NCI-H146 (cell line): ENCODE data around the gene CHN2.

Experiments
- DNase-seq: peaks from one replicate; lab custom pipeline; 2025; lab: John Stamatoyannopoulos, UW

The CHN2 gene

DNA sequence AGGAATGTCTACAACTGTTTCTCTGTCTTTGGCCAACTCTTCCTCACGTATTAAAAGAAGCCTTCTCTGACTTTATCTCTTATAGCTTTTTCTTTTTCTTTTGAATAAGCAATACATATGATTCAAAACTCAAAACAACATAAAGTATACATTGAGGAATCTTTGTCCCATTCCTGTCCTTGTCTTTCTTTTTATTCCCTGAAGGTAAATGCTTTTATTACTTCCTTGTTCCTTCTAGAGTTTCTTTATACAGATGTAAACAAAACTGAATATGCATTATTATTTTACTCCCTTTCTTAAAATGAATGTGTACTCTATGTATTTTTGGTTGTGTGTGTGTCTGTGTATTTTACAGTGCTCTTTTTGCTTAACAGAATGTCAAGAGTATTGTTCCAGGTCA lies 170.1 kb downstream of the CHN2 start:
- no peak for DNase-seq

DNA sequence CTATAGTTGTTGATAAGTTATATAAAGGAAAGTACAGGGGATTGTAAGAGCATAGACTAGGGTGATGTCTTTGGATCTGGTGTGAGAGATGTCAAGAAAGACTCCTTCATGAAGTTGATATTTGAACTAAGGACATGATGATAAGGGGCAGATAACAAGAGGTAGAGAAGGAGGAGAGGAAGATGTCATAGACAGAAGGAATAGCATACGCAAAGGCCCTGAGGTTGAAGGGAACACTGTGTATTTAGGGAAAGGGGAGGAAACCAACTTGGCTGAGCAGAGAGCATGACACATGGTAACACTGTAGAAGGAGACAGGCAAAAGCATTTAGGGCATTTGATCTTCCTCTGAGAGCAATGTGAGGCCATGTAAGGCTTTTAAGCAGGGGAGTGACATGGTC lies 170.8 kb downstream of the CHN2 start:
- DNase-seq = no peak

DNA sequence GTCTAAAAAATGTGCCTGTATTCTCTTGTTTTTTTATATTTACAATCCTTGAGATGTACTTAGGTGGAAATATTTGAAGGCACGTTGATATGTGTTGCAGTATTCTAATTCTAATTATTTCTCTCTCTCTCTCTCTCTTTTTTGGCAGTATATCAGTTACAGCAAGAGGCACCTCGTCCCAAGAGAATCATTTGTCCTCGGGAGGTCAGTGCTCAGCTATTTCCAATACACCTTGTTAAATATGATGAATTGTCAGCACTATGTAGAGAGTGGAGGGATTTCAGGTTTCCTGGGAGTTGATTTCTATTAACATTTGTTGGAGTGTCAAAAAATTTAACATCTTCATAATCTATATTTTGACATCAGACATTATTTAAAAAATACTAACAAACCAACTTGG lies 173.2 kb downstream of the CHN2 start:
- no peak for DNase-seq

DNA sequence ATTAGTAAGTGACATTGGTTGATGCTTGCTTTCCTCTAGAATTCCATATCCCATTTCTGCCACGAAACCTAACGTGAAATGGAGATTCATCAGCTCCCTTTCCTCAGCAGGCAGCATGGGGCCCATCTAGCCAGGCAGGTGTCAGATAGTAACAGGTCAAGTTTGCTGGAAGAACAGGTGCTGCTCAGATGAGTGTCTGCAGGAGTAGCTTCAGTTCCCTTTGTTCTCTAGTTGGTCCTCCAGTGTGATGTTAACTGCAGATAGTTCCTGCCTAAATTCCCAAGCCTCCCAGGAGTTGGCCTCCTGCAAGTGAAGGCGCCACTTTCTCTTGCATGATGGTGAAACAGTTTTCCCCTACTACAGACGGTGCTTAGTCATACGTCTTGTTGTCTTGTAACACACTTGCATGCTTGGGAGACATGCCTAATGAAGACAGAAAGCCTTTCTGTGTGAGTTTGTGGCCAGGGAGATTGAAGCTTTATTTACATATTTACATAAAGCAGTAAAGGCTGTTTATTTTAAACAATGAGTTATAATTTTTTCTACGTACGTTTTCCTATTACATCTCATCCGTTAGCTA lies 175.4 kb downstream of the CHN2 start:
- DNase-seq = peak; percentile 64

DNA sequence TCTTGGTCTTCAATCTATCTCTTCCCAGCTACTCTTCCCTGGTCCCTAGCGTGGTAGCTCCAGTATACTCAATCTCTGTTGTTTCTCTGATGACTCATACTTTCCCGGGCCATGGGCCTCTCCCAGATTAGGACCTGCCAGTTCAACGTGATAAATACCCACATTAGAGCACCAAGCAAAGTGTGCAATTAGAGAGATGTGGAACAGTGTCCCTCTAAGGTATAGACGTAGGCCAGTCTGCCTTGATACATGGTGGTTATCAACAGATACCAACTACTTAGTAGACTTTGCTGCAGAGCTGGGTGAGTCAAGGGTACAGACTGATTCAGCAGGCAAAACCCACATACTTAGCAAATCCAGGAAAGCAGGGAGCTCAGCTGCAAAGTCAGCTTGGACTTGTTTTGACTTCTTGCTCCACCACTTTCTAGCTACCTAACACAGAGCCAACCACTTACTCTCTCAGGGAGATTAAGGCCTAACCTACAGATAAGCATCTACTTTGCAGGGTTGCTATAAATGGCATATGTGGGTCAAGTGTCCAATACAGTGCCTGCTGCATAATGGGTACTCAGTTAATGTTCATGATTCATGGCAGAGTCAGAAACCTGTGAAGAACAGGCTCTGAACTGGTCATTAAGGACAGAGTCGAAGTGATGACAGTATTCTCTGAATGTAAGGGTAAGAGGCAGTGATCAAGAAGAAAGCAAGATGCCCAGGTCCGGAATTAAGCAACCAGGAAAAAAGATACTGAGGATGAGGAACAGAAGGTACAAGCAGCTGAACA lies 176.1 kb downstream of the CHN2 start:
- peak; percentile 35 for DNase-seq

DNA sequence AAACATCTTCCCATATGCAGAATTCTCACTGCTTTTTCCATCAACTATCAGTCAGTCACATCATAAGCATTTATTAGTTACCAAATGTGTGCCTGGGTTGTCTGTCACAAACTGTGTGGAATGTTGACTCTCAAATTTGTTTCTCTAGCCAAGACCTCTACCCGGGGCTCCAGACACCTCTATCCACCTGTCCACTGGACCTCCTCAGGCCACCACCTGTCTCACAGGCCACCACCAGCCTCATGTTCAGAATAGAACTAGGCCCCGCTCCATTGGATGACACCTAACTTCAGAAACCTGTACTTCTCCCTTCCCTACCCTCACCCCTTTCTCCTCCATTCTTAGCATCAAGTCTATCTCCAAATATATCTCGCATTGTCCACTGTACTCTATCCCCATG lies 176.9 kb downstream of the CHN2 start:
- no peak for DNase-seq

DNA sequence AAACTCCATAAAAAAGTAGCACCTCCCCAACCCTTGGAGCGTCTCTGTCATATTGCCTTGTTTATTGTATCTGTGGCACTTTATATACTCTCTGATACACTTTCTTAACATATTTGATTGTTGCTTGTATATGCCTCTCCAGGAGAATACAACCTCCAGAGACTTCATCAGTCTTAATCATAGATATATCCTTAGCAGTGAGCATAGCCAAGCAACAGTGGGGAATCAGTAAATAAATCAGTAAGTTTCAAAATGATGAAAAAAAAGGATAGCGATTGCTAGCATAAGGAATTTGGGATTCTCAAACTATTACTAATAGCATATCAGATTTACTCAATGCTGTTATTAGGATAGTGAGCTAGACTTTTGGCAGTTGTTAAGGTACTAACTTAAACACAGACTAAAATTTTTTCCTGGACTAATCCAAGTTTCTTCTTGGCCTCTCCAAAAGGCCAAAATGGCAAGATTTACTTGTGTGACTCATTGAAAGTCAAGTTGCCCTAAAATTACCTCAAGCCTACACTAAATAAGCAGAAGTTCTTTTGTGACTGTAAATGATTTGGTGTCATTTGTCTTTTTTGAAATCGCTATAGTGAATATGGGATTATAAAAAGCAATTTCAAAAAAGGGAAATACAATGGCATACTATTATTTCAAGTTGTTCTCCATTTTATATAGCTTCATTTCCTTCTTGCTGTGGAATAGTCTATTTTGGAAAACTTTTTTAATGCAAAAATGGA lies 177.9 kb downstream of the CHN2 start:
- no peak for DNase-seq

DNA sequence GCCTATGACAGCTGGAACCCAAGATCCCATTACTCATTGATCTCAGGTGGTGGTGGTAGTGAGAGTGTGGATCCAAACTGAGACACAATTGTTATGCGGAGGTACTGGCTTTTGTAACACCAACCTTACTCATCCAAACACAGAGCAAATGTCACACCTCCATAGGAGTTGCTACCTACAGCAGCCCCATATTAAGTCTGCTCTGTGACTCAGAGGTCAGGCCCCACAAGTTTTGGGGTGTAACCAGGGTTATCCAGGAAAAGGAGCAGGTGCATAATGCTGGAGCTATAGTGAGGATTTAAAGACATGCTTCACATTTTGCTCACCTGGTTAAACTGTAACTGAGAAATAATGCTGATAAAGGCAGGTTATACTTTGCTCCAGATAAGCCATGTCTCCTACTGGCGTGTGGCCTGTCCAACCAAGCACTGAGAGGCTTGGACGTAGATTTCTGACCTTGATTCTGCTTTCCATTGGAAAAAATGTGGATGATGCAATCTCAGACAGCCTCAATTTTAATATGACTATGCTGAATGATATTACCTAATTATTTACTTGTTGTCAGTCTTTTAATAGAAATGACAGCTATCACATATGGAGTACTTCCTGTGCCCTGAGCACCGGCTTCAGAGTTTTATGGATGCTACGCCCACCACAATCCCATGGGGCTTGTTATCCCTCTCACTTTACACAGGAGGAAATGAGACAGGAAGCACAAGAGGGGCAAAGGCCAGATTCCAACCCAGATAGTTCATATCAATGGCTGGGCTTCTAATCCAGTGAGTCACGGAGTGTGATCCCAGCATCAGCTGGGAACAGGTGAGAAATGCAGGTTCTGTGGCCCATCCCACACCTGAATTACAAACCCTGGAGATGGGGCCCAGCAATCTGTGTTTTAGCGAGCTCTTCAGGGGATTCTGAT lies 181.3 kb downstream of the CHN2 start:
- no peak for DNase-seq

DNA sequence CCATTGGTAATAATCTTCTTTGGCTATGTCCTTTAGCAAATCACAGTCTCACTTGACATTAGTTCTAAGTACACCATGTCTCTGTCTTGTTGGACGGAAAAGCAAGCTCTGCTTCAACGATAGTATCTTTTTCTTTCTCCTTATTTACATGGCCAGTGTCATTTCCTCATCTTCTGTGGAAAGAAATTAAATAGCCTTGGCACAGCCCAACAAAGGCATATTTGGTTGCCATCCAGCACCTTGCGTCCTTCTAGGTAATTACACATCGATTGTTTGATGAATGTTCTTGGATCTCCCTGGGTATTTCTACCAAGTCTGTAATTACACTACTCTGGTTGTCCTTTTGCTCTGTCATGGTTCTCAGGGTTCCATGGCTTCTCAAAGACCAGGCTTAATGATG lies 183.1 kb downstream of the CHN2 start:
- peak; percentile 51 for DNase-seq

DNA sequence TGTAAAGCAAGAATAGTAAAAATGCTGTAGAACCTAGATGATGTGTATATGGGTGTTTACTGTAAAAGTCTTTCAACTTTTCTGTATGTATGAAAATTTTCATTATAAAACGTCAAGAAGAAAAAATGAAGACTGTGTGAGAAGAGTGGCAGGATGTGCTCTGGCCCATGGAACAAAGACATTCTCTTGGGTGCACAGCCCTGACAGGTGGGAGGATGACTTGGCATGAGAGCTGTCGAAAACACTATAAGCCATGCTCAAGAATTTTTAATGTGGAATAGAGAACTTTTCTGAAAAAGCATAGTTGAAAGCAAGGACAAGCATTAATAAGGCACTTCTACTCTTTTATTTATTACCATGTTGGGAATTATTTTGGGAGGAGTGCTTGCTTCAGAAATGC lies 185.0 kb downstream of the CHN2 start:
- DNase-seq = no peak

DNA sequence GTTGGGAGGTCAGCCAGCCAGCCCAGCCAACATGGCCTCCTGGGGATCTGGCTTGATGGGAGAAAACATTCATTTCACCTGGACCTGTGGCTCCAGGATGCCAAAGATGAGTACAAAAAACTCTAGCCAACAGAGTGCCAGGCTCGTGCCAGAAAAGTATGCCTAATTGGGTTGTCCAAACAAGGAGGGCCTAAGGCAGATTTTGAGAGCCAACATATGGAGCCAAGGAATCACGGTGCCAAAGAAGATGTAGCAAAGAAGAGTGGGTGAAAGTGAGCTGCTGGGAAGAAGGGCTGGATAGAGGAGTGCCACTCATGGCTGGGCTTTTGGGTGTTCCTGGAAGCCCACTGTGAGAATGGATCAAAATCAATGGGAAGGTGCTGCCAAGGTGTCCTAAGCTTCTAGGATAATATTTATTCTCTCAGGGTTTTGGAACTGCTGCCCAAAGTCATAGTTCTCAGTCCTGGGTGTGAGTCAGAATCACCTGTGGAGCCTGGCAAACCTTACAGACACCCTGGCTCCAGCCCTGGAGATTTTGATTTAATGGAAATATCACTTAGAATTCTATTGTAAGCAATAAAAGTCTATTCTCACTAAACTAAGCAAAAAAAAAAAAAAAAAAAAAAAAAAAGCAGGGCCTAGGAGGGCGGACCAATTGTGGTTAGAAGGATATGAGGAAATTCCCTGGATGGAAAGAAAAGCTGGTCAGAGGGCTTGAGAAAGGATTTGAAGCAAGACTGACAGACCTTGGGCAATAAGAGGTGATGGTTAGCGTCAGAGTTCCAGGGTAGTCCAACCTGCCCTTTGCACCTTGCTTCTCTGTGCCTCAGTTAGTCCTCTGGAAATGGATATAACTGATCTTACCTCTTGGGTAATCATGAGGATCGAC lies 186.9 kb downstream of the CHN2 start:
- no peak for DNase-seq

DNA sequence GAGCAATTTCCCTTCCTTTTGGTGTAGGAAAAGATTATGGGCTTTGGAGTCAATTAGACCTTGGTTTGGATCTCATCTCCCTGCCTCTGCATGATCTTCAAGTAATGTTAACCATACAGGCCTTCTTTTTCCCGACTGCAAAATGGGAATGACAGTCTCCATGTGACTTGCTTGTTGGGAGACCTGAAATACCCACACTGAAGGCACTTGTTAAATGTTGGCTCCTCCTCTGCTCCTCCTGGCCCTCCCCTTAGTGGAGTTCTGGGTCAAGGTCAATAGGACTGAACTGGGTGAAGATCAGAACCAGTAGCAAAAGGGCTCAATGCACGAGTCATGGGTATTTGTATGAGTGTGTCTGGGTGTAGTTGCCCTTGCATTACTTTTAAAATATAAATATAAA lies 189.7 kb downstream of the CHN2 start:
- no peak for DNase-seq

DNA sequence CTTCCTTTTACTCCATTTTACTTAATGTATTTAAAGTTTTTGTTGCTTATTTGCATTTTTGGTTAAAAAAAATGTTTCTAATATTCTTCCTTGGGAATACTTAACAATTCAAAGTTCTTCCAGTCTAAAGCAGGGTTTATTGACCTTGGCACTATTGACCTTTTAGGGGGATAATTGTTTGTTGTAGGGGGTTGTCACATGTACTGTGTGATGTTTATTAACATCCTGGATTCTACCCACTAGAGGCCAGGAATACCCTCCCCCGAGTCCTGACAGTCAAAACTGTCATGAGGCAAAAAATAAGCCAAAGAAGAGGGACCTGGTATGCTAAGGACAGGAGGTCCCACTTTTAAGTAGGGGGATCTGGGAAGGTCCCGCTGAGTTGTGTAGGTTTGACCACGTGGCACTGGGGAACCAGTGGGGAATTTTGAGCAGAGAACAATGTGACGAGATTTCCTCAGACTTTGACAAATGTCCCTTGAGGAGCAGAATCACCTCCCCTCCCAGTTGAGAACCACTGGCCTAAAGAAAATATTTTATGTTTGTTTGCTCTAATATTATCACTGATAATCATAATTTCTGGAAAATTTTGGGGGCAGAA lies 190.7 kb downstream of the CHN2 start:
- DNase-seq = no peak

DNA sequence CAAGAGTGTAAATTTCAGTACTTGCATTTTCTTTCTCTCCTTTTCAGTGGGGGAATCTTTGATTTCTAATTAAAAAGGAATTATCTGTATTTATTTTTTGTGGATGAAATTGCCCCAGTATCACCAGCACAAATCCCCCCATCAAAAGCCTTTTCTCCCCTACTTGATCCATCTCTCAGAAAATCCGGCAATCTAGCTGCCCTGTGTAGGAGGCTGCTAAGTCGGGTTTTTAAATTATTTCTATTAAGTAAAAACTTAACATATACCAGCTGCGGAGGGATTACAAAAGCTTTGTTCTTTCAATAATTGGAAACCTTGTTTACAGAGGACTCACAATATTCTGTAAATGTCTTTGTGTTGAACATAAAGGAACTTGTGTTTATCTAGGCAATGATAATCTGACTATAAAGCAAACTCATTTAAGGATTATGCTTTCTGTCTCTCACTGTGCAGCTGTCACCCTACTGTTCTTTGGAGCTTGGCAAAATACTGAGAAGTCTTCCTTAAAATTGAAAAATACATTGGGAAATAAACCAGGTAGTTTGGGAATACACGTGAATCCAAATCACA lies 191.7 kb downstream of the CHN2 start:
- DNase-seq = peak; percentile 84

DNA sequence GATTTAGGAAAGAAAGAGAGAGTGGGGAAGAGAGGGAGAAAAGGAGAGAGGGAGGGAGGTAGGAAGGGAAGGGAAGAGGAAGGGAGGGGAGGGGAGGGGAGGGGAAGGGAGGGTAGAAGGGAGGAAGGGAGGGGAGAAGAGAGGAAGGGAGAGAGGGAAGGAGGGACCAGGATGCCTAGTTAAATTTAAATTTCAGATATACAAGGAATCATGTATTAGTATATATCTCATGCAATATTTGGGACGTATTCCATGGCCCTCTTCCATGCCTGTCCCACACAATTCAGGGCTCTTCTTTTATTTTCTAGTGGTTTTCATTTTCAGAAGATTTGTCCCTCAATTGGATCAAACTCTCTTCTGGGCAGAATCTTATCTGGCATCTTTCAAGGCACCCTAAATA lies 196.7 kb downstream of the CHN2 start:
- DNase-seq = no peak

DNA sequence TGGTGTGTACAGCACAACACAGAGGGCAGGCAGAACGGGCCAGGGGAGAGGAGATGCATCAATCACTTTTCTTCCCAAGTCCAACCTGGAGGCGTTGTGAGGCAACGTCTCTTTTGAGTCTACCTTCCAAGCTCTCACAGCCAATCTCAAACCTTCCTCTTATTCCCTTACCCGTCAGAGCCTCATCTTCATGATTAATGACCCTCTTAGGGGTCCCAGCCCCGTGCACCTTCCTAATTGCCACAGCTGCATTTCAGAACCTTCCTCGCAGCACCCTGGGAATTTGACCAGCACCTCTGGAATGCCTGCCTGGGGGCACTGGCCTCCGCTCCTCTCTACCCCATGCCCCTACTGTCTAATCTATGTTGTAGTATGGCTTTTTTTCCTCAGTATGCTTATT lies 199.7 kb downstream of the CHN2 start:
- no peak for DNase-seq

DNA sequence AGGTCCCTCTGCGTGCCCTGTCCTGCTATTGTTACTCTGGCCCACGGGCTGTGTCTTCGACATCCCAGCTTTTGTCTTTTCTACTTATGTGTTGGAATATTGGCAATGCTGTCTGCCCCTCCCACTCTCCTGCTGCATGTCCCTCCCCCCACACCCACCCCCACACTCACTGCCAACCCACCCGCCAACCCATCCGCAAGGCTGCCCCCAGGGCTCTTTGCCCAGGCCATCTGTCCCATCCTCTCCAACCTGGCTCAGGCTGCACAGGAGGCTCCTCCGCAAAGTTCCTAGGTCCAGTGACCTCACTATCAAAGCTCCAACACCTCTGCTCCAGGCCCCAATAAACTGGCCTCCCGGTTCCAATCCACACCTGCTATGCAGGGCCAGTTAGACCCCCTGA lies 202.0 kb downstream of the CHN2 start:
- no peak for DNase-seq

DNA sequence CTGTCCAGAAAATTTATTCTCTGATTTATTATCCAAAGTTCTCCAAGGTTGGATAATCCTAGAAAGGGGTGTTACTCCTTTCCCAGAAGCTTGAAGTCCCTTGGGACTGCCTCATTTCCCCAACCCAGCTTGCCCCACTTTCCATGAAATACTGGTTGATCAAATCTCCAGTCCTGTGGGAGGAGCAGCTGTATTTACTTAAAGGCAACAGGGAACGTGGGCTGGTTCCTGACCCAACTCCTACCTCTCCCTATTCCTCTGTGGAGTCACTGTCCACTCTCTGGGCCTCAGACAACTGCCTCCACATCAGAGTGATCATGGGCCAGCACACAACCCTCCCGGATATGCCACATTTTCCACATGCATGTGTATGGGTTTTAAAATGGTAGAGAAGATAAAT lies 202.8 kb downstream of the CHN2 start:
- peak; percentile 64 for DNase-seq

DNA sequence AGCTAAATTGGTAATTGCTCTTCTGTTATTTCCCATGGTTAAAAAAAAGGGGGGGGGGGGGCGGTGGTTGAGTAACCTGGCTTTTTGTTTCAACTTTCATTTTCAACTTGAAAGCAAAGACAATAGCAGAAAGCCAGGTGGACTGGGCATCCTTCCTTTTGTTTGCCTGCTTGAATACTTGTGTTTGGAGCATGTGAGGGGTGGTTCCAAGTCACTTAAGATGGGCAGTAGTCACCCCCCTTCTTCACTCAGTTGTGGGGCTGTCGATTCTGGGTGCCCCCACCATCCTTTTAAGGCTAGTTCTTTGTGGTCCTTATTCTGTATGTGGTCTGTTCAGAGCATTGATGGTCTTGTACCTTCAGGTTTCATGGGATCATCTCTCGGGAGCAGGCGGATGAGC lies 203.4 kb downstream of the CHN2 start:
- peak; percentile 65 for DNase-seq

DNA sequence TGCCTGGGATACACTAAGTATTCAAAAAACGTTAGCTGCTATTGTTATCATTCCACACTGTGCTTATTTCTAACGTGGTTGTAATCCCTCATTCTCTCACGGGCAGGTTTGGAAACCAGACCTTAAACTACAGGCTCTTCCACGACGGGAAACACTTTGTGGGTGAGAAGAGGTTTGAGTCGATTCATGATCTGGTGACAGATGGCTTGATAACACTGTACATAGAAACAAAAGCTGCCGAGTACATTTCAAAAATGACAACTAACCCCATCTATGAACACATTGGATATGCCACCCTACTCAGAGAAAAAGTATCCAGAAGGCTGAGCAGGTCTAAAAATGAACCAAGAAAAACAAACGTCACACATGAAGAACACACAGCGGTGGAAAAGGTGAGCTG lies 205.9 kb downstream of the CHN2 start:
- no peak for DNase-seq
